T-helper 1 cell treated with Interleukin-12 subunit alpha and Interleukin-12 subunit beta and Interleukin-4 antibody, amounts not matched to agents 30 μg/mL and 1 μg/mL, for 36 hours (primary cell): ENCODE data around the gene CAPN9.

Experiments
- H3K27ac Mint-ChIP-seq: one replicate; pipeline ENCODE4 v1.8.0; 2021; ENCODE audit warnings: mild to moderate bottlenecking, mixed read lengths
- H3K27me3 Mint-ChIP-seq: one replicate; pipeline ENCODE4 v1.8.0; 2021; ENCODE audit warnings: low read depth, mixed read lengths
- H3K36me3 Mint-ChIP-seq: one replicate; pipeline ENCODE4 v1.8.0; 2021; ENCODE audit warnings: low read depth, mixed read lengths
- H3K4me1 Mint-ChIP-seq: one replicate; pipeline ENCODE4 v1.8.0; 2021; ENCODE audit warnings: low read depth, mixed read lengths
- H3K4me3 Mint-ChIP-seq: one replicate; pipeline ENCODE4 v1.8.0; 2021; ENCODE audit warnings: mild to moderate bottlenecking, moderate library complexity, mixed read lengths
- H3K9me3 Mint-ChIP-seq: one replicate; pipeline ENCODE4 v1.8.0; 2021; ENCODE audit warnings: mixed read lengths

Gene CAPN9

GRCh38 chr1:230821346-230821745 lies 74.2 kb downstream of the CAPN9 start:
- Mint-ChIP-seq H3K27ac (no peak overlapping the region), H3K9me3 (no peaks in the 10 kb centered on the region), H3K36me3 (no peaks in the 10 kb centered on the region), H3K4me1 (no peaks in the 10 kb centered on the region), H3K27me3 (peaks cover 21% of the 10 kb centered on the region), H3K4me3 (no peak overlapping the region)

- Mint-ChIP-seq H3K27me3 (peaks cover 16% of the 10 kb centered on the region), H3K4me1 (no peaks in the 10 kb centered on the region), H3K9me3 (no peaks in the 10 kb centered on the region), H3K27ac (no peak overlapping the region), H3K4me3 (no peak overlapping the region), H3K36me3 (no peaks in the 10 kb centered on the region)
Measured at GRCh38 chr1:230822092-230822581, 74.9 kb downstream of the CAPN9 start.

- H3K36me3 Mint-ChIP-seq, result no peaks in the 10 kb centered on the region
- peaks cover 9% of the 10 kb centered on the region for H3K27me3 Mint-ChIP-seq
- H3K4me1 Mint-ChIP-seq, result no peaks in the 10 kb centered on the region
- no peak overlapping the region for H3K27ac Mint-ChIP-seq
- H3K9me3 Mint-ChIP-seq, result no peaks in the 10 kb centered on the region
- H3K4me3 Mint-ChIP-seq, result no peak overlapping the region
Measured at GRCh38 chr1:230823426-230823825, 76.2 kb downstream of the CAPN9 start.

GRCh38 chr1:230823931-230824381 lies 76.8 kb downstream of the CAPN9 start:
- Mint-ChIP-seq H3K27me3 (peaks cover 9% of the 10 kb centered on the region), H3K4me1 (no peaks in the 10 kb centered on the region), H3K36me3 (no peaks in the 10 kb centered on the region), H3K4me3 (no peak overlapping the region), H3K9me3 (no peaks in the 10 kb centered on the region), H3K27ac (no peak overlapping the region)

GRCh38 chr1:230824551-230824918 lies 77.3 kb downstream of the CAPN9 start:
- no peak overlapping the region for H3K4me3 Mint-ChIP-seq
- H3K9me3 Mint-ChIP-seq, result no peaks in the 10 kb centered on the region
- H3K27me3 Mint-ChIP-seq, result peaks cover 9% of the 10 kb centered on the region
- H3K27ac Mint-ChIP-seq, result no peak overlapping the region
- no peaks in the 10 kb centered on the region for H3K4me1 Mint-ChIP-seq
- no peaks in the 10 kb centered on the region for H3K36me3 Mint-ChIP-seq

GRCh38 chr1:230824919-230825721 lies 77.9 kb downstream of the CAPN9 start:
- Mint-ChIP-seq H3K9me3 (no peaks in the 10 kb centered on the region), H3K36me3 (no peaks in the 10 kb centered on the region), H3K27ac (no peak overlapping the region), H3K4me1 (no peaks in the 10 kb centered on the region), H3K27me3 (peaks cover 9% of the 10 kb centered on the region), H3K4me3 (no peak overlapping the region)

GRCh38 chr1:230825761-230826160 lies 78.6 kb downstream of the CAPN9 start:
- H3K4me3 Mint-ChIP-seq, result no peak overlapping the region
- H3K36me3 Mint-ChIP-seq, result no peaks in the 10 kb centered on the region
- H3K27ac Mint-ChIP-seq, result no peak overlapping the region
- H3K27me3 Mint-ChIP-seq, result peaks cover 6% of the 10 kb centered on the region
- H3K9me3 Mint-ChIP-seq, result no peaks in the 10 kb centered on the region
- no peaks in the 10 kb centered on the region for H3K4me1 Mint-ChIP-seq

- Mint-ChIP-seq H3K27ac (no peak overlapping the region), H3K36me3 (no peaks in the 10 kb centered on the region), H3K4me3 (no peak overlapping the region), H3K27me3 (peaks cover 3% of the 10 kb centered on the region), H3K4me1 (no peaks in the 10 kb centered on the region), H3K9me3 (no peaks in the 10 kb centered on the region)
Measured at GRCh38 chr1:230826166-230826875, 79.1 kb downstream of the CAPN9 start.

- Mint-ChIP-seq H3K4me1 (no peaks in the 10 kb centered on the region), H3K27ac (no peak overlapping the region), H3K4me3 (no peak overlapping the region), H3K27me3 (peaks cover 7% of the 10 kb centered on the region), H3K9me3 (no peaks in the 10 kb centered on the region), H3K36me3 (no peaks in the 10 kb centered on the region)
Measured at GRCh38 chr1:230827081-230827681, 80.0 kb downstream of the CAPN9 start.

GRCh38 chr1:230827801-230828200 lies 80.6 kb downstream of the CAPN9 start:
- H3K36me3 Mint-ChIP-seq, result no peaks in the 10 kb centered on the region
- no peak overlapping the region for H3K4me3 Mint-ChIP-seq
- H3K9me3 Mint-ChIP-seq, result no peaks in the 10 kb centered on the region
- H3K27me3 Mint-ChIP-seq, result peaks cover 9% of the 10 kb centered on the region
- H3K27ac Mint-ChIP-seq, result no peak overlapping the region
- no peaks in the 10 kb centered on the region for H3K4me1 Mint-ChIP-seq

GRCh38 chr1:230828421-230828820 lies 81.2 kb downstream of the CAPN9 start:
- H3K36me3 Mint-ChIP-seq, result no peaks in the 10 kb centered on the region
- no peaks in the 10 kb centered on the region for H3K4me1 Mint-ChIP-seq
- no peak overlapping the region for H3K4me3 Mint-ChIP-seq
- H3K9me3 Mint-ChIP-seq, result no peaks in the 10 kb centered on the region
- no peak overlapping the region for H3K27ac Mint-ChIP-seq
- peaks cover 9% of the 10 kb centered on the region for H3K27me3 Mint-ChIP-seq

- Mint-ChIP-seq H3K36me3 (no peaks in the 10 kb centered on the region), H3K27ac (no peak overlapping the region), H3K4me3 (no peak overlapping the region), H3K4me1 (no peaks in the 10 kb centered on the region), H3K9me3 (no peaks in the 10 kb centered on the region), H3K27me3 (peaks cover 6% of the 10 kb centered on the region)
Measured at GRCh38 chr1:230831771-230832170, 84.6 kb downstream of the CAPN9 start.

- H3K4me3 Mint-ChIP-seq, result no peak overlapping the region
- no peaks in the 10 kb centered on the region for H3K36me3 Mint-ChIP-seq
- no peaks in the 10 kb centered on the region for H3K4me1 Mint-ChIP-seq
- no peaks in the 10 kb centered on the region for H3K9me3 Mint-ChIP-seq
- H3K27me3 Mint-ChIP-seq, result peaks cover 6% of the 10 kb centered on the region
- H3K27ac Mint-ChIP-seq, result no peak overlapping the region
Measured at GRCh38 chr1:230832476-230832875, 85.3 kb downstream of the CAPN9 start.

GRCh38 chr1:230833511-230833910 lies 86.3 kb downstream of the CAPN9 start:
- H3K9me3 Mint-ChIP-seq, result no peaks in the 10 kb centered on the region
- no peak overlapping the region for H3K4me3 Mint-ChIP-seq
- H3K36me3 Mint-ChIP-seq, result no peaks in the 10 kb centered on the region
- H3K27me3 Mint-ChIP-seq, result peaks cover 6% of the 10 kb centered on the region
- H3K27ac Mint-ChIP-seq, result no peak overlapping the region
- H3K4me1 Mint-ChIP-seq, result no peaks in the 10 kb centered on the region

- H3K27ac Mint-ChIP-seq, result no peak overlapping the region
- no peaks in the 10 kb centered on the region for H3K4me1 Mint-ChIP-seq
- H3K9me3 Mint-ChIP-seq, result no peaks in the 10 kb centered on the region
- H3K27me3 Mint-ChIP-seq, result peaks cover 6% of the 10 kb centered on the region
- no peak overlapping the region for H3K4me3 Mint-ChIP-seq
- no peaks in the 10 kb centered on the region for H3K36me3 Mint-ChIP-seq
Measured at GRCh38 chr1:230834292-230834691, 87.1 kb downstream of the CAPN9 start.
